ENCODE measurements around the gene USP25.

- no peak for TF ChIP-seq NRF1 (IDR thresholded peaks at IDR 0.05; ENCODE audit: low read depth, low read length)
- no peak for TF ChIP-seq CTCF (IDR thresholded peaks at IDR 0.05; ENCODE audit: control extremely low read depth in 1 of 3, insufficient read depth in 1 of 3, low read depth in 1 of 3, low read length in 3 of 3)
These were observed 23.1 kb downstream of the USP25 start for GRCh38 chr21:15752763-15753407.

Measured in H1 (cell line).